Upper lobe of right lung (tissue), 1 donor: ENCODE measurements around the gene ZBTB38. TPM values are rescaled to one million over a fixed set of nuclear protein-coding genes. Genes with fewer than 3 reads are reported as not detected.

Source experiments
- ATAC-seq: fragments of 200-7000 bp; cut with Tn5 transposase; one replicate; pipeline ENCODE4 v1.9.1; 2020; ENCODE audit warnings: mild to moderate bottlenecking, moderate library complexity
- DNase-seq: peaks from one replicate; pipeline ENCODE4 v3.0.0-alpha.2; 2020
- H3K27ac ChIP-seq: fragments of 200-600 bp; one replicate; pipeline ENCODE4 v1.8.0; 2022
- H3K27me3 ChIP-seq: fragments of 200-600 bp; one replicate; pipeline ENCODE4 v1.8.0; 2022; ENCODE audit warnings: mild to moderate bottlenecking
- H3K36me3 ChIP-seq: fragments of 200-600 bp; one replicate; pipeline ENCODE4 v1.8.0; 2022
- H3K4me1 ChIP-seq: fragments of 200-600 bp; one replicate; pipeline ENCODE4 v1.8.0; 2022
- H3K4me3 ChIP-seq: fragments of 200-600 bp; one replicate; pipeline ENCODE4 v1.8.0; 2022; ENCODE audit warnings: mild to moderate bottlenecking
- H3K9me3 ChIP-seq: fragments of 200-600 bp; one replicate; pipeline ENCODE4 v1.8.0; 2022
- CTCF ChIP-seq: fragments of 200-600 bp; IDR thresholded peaks from one replicate; pipeline ENCODE4 v1.8.0; 2022; ENCODE audit warnings: antibody characterized with exemption
- intact Hi-C: fragments of 100-400 bp; cut with DNase I; formaldehyde crosslinking; loops from one replicate; pipeline ENCODE4 v1.11.0; 2022
- total RNA-seq: library from RNA; stranded (reverse); fragmentation: NEBNext Ultra II Directional; extraction: Animal tissue kit (Norgen Biotek cat#: 25700); gene quantifications from one replicate; pipeline ENCODE4 v1.2.1, GENCODE V29; 2021
- donor health status: DM: no; HTN: yes; CAD: no; lungs with severe emphysema.

Gene ZBTB38
- total RNA-seq, 1 donor from 2014 or later, result 118 TPM

DNA sequence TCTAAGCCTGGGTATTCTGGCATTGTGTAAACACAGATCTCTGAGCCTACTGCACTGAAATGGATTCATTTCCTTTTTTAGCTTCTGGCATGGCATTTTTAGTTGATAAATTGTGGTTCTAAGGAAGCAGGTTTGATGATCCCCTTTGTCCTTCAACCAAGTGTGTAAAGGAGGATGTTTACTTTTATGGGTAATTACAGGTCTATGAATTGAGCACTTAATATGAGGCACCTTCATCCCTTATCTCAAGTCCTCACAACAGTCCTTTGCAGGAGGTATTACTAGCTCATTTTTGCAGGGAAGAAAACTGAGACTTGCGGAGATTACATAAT, 30.8 kb upstream of the ZBTB38 start:
- Histone ChIP-seq H3K4me3 (no peak overlapping the region), H3K4me1 (no peaks in the 10 kb centered on the region), H3K36me3 (no peaks in the 10 kb centered on the region), H3K27me3 (no peaks in the 10 kb centered on the region), H3K27ac (peak overlapping the region; percentile 27), H3K9me3 (no peaks in the 10 kb centered on the region)
- intact Hi-C loops, result no loop called here
- no peak for DNase-seq
- TF ChIP-seq CTCF, result no peak
- ATAC-seq, result no peak

DNA sequence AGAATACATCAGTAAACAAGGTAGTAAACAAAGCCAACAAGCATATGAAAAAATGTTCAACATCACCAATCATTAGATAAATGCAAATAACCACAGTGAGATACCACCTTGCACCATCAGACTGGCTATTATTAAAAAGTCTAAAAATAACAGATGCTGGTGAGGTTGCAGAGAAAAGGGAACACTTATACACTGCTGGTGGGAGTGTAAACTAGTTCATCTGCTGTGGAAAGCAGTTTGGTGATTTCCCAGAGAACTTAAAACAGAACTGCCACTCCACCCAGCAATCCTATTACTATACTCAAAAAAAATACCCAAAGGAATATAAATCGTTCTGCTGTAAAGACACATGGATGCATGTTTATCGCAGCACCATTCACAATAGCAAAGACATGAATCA, 30.3 kb upstream of the ZBTB38 start:
- intact Hi-C loops, result no loop called here
- no peak overlapping the region for H3K27ac ChIP-seq
- H3K4me1 ChIP-seq, result no peaks in the 10 kb centered on the region
- no peak overlapping the region for H3K4me3 ChIP-seq
- H3K27me3 ChIP-seq, result no peaks in the 10 kb centered on the region
- H3K36me3 ChIP-seq, result no peaks in the 10 kb centered on the region
- no peak for ATAC-seq
- no peaks in the 10 kb centered on the region for H3K9me3 ChIP-seq
- DNase-seq, result no peak
- no peak for TF ChIP-seq CTCF

DNA sequence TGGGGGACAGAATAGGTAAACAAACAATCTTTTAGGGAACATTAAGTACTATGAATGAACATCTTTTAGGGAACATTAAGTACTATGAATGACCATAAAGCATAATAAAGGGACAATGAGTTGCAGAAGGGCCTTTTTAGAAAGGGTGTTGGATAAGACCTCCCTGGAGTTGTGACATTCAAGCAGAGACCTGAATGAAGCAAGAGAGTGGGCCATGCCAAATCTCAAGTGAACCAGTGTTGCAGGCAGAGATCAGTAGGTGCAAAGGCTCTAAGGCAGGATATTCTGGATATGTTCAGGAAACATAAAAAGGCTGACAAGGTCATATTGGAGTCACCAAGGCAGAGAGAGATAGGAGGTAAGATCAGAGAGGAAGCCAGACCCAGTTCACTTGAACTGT, 29.4 kb upstream of the ZBTB38 start:
- Histone ChIP-seq H3K4me1 (no peaks in the 10 kb centered on the region), H3K4me3 (no peak overlapping the region), H3K27me3 (no peaks in the 10 kb centered on the region), H3K27ac (no peak overlapping the region), H3K9me3 (no peaks in the 10 kb centered on the region), H3K36me3 (no peaks in the 10 kb centered on the region)
- TF ChIP-seq CTCF, result no peak
- ATAC-seq, result no peak
- intact Hi-C loops, result no loop called here
- DNase-seq, result no peak

- ATAC-seq (no peak), DNase-seq (no peak)
- H3K4me1 ChIP-seq, result no peaks in the 10 kb centered on the region
- no peaks in the 10 kb centered on the region for H3K27me3 ChIP-seq
- no peaks in the 10 kb centered on the region for H3K9me3 ChIP-seq
- intact Hi-C loops, result no loop called here
- no peak overlapping the region for H3K4me3 ChIP-seq
- H3K36me3 ChIP-seq, result no peaks in the 10 kb centered on the region
- H3K27ac ChIP-seq, result no peak overlapping the region
- TF ChIP-seq CTCF, result no peak
Measured at GRCh38 chr3:141341536-141341935, 26.8 kb upstream of the ZBTB38 start.

DNA sequence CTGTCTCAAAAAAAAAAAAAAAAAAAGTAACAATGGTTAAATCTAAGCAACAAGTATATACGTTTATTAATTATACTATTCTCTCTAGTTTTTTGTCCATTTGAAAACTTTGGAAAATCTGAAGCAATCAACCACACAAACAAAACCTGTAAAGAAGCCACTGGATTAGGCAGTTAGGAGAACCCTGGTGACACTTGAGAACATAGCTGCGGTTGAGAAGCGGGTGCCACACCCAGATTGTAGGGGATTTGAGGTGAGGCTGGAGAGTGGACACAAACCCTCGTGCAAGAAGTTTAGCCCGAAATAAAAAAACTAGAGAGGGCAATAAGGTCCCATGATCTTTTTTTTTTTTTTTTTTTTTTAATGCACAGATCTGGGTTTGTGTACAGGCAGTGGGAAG, 25.9 kb upstream of the ZBTB38 start:
- ATAC-seq, result peak; percentile 53
- DNase-seq, result no peak

More for the DNA sequence above, 25.9 kb upstream of the ZBTB38 start:
- Histone ChIP-seq H3K4me3 (no peak overlapping the region), H3K36me3 (no peaks in the 10 kb centered on the region), H3K27ac (no peak overlapping the region), H3K9me3 (no peaks in the 10 kb centered on the region), H3K27me3 (no peaks in the 10 kb centered on the region), H3K4me1 (no peaks in the 10 kb centered on the region)
- intact Hi-C loops, result no loop called here
- TF ChIP-seq CTCF, result no peak
